Skeletal muscle satellite cell (primary cell): ENCODE results near the gene CATSPER1.
A peak's percentile ranks its signal among the peaks of the same experiment; 100 is the strongest.
"Not testable (repeated sequence)": the region's sequence is repeated elsewhere in the genome, so short reads cannot be mapped to it uniquely, and the experiment has no call there.

Source experiments
- H3K27me3 ChIP-seq: 2 replicates; pipeline ENCODE4 v1.7.0; 2013; ENCODE audit warnings: low read length; ENCODE audit not compliant: control insufficient read depth, insufficient read depth
- H3K36me3 ChIP-seq: 2 replicates; pipeline ENCODE4 v1.7.0; 2013; ENCODE audit warnings: mild to moderate bottlenecking, control low read depth, low read length; ENCODE audit not compliant: insufficient read depth
- H3K4me1 ChIP-seq: 2 replicates; pipeline ENCODE4 v1.7.0; 2013; ENCODE audit warnings: low read length; ENCODE audit not compliant: control insufficient read depth, insufficient read depth
- H3K4me2 ChIP-seq: 2 replicates; pipeline ENCODE4 v1.7.0; 2013; ENCODE audit warnings: mild to moderate bottlenecking, low read length
- H3K4me3 ChIP-seq: 2 replicates; pipeline ENCODE4 v1.7.0; 2013; ENCODE audit warnings: low read length
- H3K9ac ChIP-seq: 2 replicates; pipeline ENCODE4 v1.7.0; 2013; ENCODE audit warnings: mild to moderate bottlenecking, low read depth, low read length, moderate library complexity
- H3K9me3 ChIP-seq: replicated peaks from 2 replicates; pipeline ENCODE4 v1.7.0; 2013; ENCODE audit warnings: mild to moderate bottlenecking, control low read depth, low read length

The CATSPER1 gene

DNA sequence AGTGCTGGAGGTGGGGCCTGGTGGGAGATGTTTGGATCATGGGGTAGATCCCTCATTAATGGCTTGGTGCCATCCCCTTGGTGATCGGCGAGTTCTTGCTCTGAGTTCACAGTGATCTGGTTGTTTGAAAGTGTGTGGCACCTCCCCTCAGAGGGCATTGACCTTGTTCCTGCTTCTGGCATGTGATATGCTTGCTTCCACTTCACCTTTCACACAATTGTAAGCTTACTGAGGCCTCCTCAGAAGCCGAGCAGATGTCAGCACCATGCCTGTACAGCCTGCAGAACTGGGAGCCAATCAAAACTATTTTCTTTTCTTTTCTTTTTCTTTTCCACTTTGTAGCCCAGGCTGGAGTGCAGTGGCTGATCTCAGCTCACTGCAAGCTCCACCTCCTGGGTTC, 11.0 kb upstream of the CATSPER1 start:
- no peaks in the 10 kb centered on the region for H3K9me3 ChIP-seq
- H3K9ac ChIP-seq, result no peak overlapping the region
- no peaks in the 10 kb centered on the region for H3K4me1 ChIP-seq
- no peaks in the 10 kb centered on the region for H3K27me3 ChIP-seq
- no peak overlapping the region for H3K4me2 ChIP-seq
- H3K4me3 ChIP-seq, result no peak overlapping the region
- H3K36me3 ChIP-seq, result no peaks in the 10 kb centered on the region

DNA sequence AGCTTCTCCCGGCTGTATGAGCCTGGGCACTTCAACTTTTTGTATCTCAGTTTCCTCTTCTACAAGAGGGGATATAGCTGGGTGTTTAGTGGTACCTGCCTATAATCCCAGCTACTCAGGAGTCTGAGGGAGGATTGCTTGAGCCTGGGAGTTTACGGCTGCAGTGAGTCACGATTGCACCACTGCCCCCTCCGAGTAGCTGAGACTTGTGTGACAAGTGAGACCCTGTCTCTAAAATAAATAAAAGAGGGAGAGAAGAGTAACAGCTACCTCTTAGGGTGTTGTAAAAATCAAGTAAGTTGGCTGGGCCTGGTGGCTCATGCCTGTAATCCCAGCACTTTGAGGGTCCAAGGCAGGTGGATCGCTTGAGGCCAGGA, 10.0 kb upstream of the CATSPER1 start:
- Histone ChIP-seq H3K27me3 (no peaks in the 10 kb centered on the region), H3K4me3 (no peak overlapping the region), H3K4me2 (no peak overlapping the region), H3K36me3 (no peaks in the 10 kb centered on the region), H3K9me3 (no peaks in the 10 kb centered on the region), H3K4me1 (no peaks in the 10 kb centered on the region), H3K9ac (no peak overlapping the region)

DNA sequence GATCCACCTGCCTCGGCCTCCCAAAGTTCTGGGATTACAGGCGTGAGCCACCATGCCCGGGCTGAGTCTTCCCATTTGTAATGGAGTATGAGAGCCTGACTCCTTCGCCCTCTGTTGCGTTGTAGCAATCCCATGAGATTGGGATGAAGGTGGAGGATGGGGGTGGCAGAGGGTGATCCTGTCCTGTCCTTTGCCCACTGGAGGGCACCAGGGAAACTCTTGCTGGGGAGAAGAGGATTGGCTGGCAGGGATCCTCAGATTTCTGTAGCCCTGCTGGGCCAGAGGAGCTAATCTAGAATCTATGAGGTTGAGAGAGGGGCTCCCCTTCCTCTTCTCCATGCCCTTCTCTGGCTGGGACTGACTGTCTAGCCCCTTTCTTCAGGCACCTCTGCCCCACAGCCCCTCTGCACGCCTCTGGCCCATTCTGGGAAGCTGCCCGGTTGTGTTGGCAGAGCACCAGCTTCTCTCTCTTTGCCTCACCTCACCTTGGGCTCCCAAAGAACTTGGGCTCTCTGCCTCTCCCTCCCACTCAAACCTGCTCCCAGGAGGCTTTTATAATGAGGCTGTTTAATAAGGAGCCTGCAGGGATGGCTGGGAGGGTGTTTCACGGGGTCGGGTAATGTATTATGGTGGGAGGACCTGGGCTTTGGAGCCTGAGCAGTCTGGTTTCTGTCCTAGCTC, 9.5 kb upstream of the CATSPER1 start:
- no peaks in the 10 kb centered on the region for H3K9me3 ChIP-seq
- H3K4me1 ChIP-seq, result no peaks in the 10 kb centered on the region
- H3K27me3 ChIP-seq, result no peaks in the 10 kb centered on the region
- no peaks in the 10 kb centered on the region for H3K36me3 ChIP-seq
- no peak overlapping the region for H3K4me3 ChIP-seq
- no peak overlapping the region for H3K9ac ChIP-seq
- no peak overlapping the region for H3K4me2 ChIP-seq

DNA sequence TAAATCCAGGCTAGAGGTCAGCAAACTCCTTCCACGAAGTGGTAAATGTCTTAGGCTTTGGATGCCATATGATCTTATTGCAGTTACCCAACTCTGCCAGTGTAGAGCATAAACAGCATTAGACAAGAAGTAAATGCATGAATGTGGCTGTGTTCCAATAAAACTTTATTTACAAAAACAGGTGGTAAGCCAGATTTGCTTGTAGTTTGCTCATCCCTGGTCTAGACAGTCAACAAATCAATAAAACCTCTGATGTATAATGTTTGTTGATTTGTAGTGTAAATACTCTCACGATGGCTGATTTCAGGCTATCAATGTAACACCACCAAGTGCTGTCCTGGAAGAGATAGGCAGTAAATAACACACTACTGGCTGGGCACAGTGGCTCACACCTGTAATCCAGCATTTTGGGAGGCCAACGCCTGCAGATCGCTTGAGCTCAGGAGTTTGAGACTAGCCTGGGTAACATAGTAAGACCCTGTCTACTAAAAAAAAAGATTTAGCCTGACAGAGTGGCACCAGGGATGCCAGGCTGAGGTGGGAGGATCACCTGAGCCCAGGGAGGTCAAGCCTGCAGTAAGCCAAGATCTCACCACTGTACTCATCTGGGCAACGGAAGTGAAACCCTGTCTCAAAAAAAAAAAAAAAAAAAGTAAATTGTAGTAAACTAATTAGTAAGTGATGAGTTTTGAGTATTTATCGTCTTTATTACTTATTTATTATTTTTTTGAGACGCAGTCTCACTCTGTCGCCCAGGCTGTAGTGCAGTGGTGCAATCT, 6.9 kb upstream of the CATSPER1 start:
- no peak overlapping the region for H3K4me3 ChIP-seq
- no peak overlapping the region for H3K4me2 ChIP-seq
- H3K9me3 ChIP-seq, result no peaks in the 10 kb centered on the region
- H3K4me1 ChIP-seq, result no peaks in the 10 kb centered on the region
- no peaks in the 10 kb centered on the region for H3K27me3 ChIP-seq
- no peaks in the 10 kb centered on the region for H3K36me3 ChIP-seq
- no peak overlapping the region for H3K9ac ChIP-seq

DNA sequence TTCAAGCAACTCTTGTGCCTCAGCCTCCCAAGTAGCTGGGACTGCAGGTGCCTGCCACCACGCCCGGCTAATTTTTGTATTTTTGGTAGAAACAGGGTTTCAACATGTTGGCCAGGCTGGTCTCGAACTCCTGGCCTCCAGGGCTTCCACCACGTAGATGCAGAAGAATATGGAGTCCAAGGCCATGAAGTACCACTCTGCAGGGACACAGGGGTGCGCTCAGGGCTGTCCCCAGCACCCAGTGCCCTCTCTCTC, 3.2 kb downstream of the CATSPER1 start:
- not testable (repeated sequence) for H3K9me3 ChIP-seq, H3K4me3 ChIP-seq, H3K36me3 ChIP-seq, H3K9ac ChIP-seq, H3K27me3 ChIP-seq
- H3K4me1 ChIP-seq, result peaks cover 29% of the 10 kb centered on the region
- peak overlapping the region; percentile 84 for H3K4me2 ChIP-seq

DNA sequence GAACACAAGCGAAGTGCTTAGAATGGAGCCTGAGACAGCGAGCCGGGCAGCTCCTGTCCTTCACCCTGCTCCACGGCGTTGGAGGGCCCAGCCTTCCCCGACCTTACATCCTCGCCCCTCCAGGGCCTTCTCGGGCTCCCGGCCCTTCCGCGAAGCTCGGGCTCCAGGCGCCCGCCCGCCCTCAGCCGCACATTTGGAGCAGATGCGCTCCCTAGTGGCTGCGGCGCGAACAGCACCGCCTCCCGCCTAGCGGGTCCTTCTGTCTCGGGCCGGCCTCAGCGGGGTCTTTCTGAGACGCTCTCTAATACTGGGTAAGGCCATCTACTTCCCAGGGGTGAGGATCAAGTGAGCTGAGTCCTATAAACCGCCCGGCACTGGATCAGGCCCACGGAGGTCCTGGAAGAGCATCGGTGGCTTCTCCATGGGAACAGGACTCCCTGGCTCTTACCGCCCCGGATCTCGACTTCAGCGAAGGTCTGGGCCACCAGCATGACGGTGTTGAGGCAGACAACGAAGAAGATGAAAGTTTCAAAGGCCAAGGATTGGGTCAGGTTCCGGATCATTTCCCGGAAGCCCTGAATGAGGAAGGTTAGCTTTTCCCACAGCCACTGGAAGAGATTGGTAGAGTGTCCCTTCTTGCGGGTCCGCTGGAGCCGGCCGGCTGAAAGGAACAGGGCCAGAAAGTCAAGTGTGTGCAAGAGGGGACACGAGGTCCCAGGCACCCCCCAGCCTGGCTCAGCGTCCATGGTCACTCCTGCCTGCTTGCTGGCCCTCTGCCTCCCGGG, 3.7 kb downstream of the CATSPER1 start:
- Histone ChIP-seq H3K27me3 (no peaks in the 10 kb centered on the region), H3K4me2 (peak overlapping the region; percentile 84), H3K9me3 (no peaks in the 10 kb centered on the region), H3K36me3 (no peaks in the 10 kb centered on the region), H3K4me3 (peak overlapping the region; percentile 63), H3K9ac (peak overlapping the region; percentile 79), H3K4me1 (peaks cover 29% of the 10 kb centered on the region)

DNA sequence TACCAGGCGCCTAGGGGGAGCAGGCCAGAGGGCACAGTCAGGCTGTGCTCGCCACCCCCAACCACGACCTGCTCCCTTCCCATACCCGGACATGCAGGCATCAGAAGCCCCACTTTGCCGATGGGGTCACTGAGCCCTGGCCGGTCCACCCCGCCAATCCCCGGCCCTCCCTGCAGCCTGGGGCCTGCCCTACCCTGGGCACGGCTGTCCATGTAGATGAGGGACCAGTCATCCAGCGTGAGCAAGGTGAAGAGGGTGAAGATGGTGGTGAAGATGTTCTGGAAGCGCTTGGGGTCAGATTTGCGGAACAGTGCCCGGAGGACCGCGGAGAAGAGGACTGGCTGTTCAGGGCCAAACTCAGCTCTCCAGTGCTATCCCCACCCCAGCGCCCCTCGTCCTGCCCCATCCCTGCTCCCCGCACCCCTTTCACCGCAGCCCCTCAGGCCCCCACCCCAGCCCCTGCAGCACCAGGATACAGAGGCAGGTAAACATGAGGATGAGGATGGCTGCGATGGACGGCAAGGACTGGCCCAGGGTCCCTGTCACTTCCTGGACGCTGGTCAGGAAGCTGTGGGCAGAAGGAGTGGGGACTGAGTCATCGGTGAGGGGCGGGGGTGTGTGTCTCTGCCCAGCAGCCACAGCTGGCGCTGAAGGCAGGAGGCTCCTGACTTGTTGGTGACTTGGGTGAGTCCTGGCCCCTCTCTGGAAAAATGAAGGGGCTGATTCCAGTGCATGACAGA, 5.5 kb downstream of the CATSPER1 start:
- H3K9me3 ChIP-seq, result no peaks in the 10 kb centered on the region
- H3K4me2 ChIP-seq, result peak overlapping the region; percentile 70
- H3K9ac ChIP-seq, result peak overlapping the region; percentile 56
- peaks cover 43% of the 10 kb centered on the region for H3K4me1 ChIP-seq
- no peaks in the 10 kb centered on the region for H3K36me3 ChIP-seq
- peak overlapping the region; percentile 41 for H3K4me3 ChIP-seq
- no peaks in the 10 kb centered on the region for H3K27me3 ChIP-seq

DNA sequence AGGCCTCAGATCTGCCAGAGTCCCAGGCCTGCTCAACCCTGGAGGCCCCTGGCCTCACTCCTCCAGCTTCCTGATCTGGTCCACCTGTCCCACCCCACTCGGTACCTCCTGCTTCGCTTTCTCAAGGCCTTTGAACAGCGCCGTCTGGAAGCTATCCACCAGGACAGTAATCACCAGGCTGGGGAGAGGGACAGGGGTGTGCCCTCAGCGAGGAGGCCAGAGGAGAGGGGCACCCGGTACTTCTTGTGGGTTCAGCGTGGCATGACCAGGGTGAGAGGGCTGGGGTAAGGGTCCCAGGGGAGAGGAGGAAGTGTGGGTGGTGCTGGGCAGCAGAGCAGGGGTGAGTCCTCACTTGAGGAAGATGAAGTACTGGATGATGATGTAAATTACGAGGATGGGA, 6.1 kb downstream of the CATSPER1 start:
- H3K9ac ChIP-seq, result peak overlapping the region; percentile 8
- H3K27me3 ChIP-seq, result no peaks in the 10 kb centered on the region
- no peak overlapping the region for H3K4me3 ChIP-seq
- no peaks in the 10 kb centered on the region for H3K36me3 ChIP-seq
- no peaks in the 10 kb centered on the region for H3K9me3 ChIP-seq
- peak overlapping the region; percentile 40 for H3K4me2 ChIP-seq
- H3K4me1 ChIP-seq, result peaks cover 48% of the 10 kb centered on the region

DNA sequence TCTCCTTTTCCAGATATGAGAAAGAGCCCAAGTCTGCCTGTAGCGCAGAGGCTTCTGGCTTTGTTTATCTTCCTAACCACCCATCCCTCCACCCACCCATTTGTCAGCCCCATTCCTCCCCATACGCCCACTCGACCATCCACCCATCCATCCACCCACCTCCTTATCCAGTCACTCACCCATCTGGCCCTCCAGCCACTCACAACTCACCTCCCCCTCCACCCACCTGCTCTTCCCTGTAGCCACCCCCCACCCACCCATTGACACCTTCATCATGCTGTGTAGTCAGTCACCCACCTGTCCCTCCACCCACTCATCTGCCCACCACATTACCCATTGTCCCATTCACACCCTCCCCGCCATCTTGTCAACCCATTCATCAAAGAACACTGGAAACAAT, 9.0 kb downstream of the CATSPER1 start:
- H3K36me3 ChIP-seq, result no peaks in the 10 kb centered on the region
- peaks cover 62% of the 10 kb centered on the region for H3K4me1 ChIP-seq
- H3K9ac ChIP-seq, result no peak overlapping the region
- H3K4me2 ChIP-seq, result peak overlapping the region; percentile 10
- H3K9me3 ChIP-seq, result no peaks in the 10 kb centered on the region
- H3K27me3 ChIP-seq, result no peaks in the 10 kb centered on the region
- no peak overlapping the region for H3K4me3 ChIP-seq

DNA sequence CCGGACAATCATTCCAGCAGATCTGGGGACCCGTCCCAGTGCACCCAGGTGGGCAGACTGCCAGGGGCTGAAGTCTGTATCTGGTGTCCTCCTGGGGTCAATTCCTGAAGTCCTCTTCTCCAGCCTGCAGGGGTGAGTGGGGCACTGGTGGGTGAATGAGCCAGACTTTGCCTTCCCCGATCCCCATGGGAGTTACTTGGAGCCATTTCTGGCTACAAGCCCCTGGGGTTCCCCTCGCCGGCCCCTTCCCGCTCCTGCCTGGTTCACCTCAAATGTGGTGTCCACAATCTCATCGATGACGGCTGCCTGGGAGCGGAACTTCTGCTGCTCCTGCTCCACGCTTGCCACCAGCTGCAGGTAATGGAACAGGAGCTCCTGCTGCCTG, 9.5 kb downstream of the CATSPER1 start:
- Histone ChIP-seq H3K4me1 (peaks cover 62% of the 10 kb centered on the region), H3K9me3 (no peaks in the 10 kb centered on the region), H3K36me3 (no peaks in the 10 kb centered on the region), H3K4me3 (peak overlapping the region; percentile 54), H3K9ac (peak overlapping the region; percentile 81), H3K27me3 (no peaks in the 10 kb centered on the region), H3K4me2 (peak overlapping the region; percentile 79)
